Head of caudate nucleus (tissue), 42 donors: ENCODE results near the gene KSR1.
A peak's percentile ranks its signal among the peaks of the same experiment; 100 is the strongest.
"Not testable (repeated sequence)": the region's sequence is repeated elsewhere in the genome, so short reads cannot be mapped to it uniquely, and the experiment has no call there.

Experiments
- DNase-seq, 42 donors: peaks; one replicate each; pipeline versions ENCODE4 v3.0.0 to v3.0.0-alpha.2; 2020 to 2021; ENCODE audit warnings: mixed read lengths in 7 of 42
- intact Hi-C: fragments of 100-400 bp; cut with DNase I; formaldehyde crosslinking; loops from one replicate; pipeline ENCODE4 v1.15.0; 2022

The KSR1 gene

GRCh38 chr17:27464019-27464418, 7.8 kb downstream of the KSR1 start:
- DNase-seq, intact Hi-C loops: not testable (repeated sequence)

- intact Hi-C loops: no loop called here
Measured at GRCh38 chr17:27464431-27464830, 8.2 kb downstream of the KSR1 start.

GRCh38 chr17:27465875-27466274, 9.6 kb downstream of the KSR1 start:
- intact Hi-C loops, DNase-seq: not testable (repeated sequence)

More at GRCh38 chr17:27464431-27464830, 8.2 kb downstream of the KSR1 start:
- DNase-seq: no peak

- DNase-seq: no peak
- intact Hi-C loops: no loop called here
Measured at GRCh38 chr17:27466376-27466742, 10.1 kb downstream of the KSR1 start.

GRCh38 chr17:27466743-27467375, 10.6 kb downstream of the KSR1 start:
- intact Hi-C loops: no loop called here
- DNase-seq: no peak

- intact Hi-C loops: no loop called here
- DNase-seq: no peak
Measured at GRCh38 chr17:27469256-27469655, 13.0 kb downstream of the KSR1 start.

GRCh38 chr17:27471321-27472269, 15.3 kb downstream of the KSR1 start:
- DNase-seq: peak in 37 of 42 donors; percentile 25 to 93 (median 65)
- intact Hi-C loops: no loop called here

GRCh38 chr17:27473190-27473747, 17.0 kb downstream of the KSR1 start:
- intact Hi-C loops: no loop called here
- no peak for DNase-seq

GRCh38 chr17:27473748-27474609, 17.7 kb downstream of the KSR1 start:
- intact Hi-C loops: no loop called here
- DNase-seq: no peak

- intact Hi-C loops: no loop called here
Measured at GRCh38 chr17:27475070-27475673, 18.9 kb downstream of the KSR1 start.

GRCh38 chr17:27475981-27476895, 20.0 kb downstream of the KSR1 start:
- intact Hi-C loops: no loop called here
- DNase-seq: no peak

More at GRCh38 chr17:27475070-27475673, 18.9 kb downstream of the KSR1 start:
- DNase-seq: no peak

GRCh38 chr17:27477050-27477888, 21.0 kb downstream of the KSR1 start:
- DNase-seq: no peak
- intact Hi-C loops: no loop called here

- intact Hi-C loops: no loop called here
- no peak for DNase-seq
Measured at GRCh38 chr17:27477971-27478684, 21.9 kb downstream of the KSR1 start.

- intact Hi-C loops: no loop called here
Measured at GRCh38 chr17:27478901-27479538, 22.8 kb downstream of the KSR1 start.

GRCh38 chr17:27479838-27480237, 23.6 kb downstream of the KSR1 start:
- DNase-seq: no peak
- intact Hi-C loops: no loop called here

More at GRCh38 chr17:27478901-27479538, 22.8 kb downstream of the KSR1 start:
- DNase-seq: no peak

- intact Hi-C loops: no loop called here
- no peak for DNase-seq
Measured at GRCh38 chr17:27480699-27481098, 24.5 kb downstream of the KSR1 start.
